Right lung (tissue), 10 donors: ENCODE data around the gene TLE3. TPM values are rescaled to one million over a fixed set of nuclear protein-coding genes. Genes with fewer than 3 reads are reported as not detected.
"Not testable (repeated sequence)": the region's sequence is repeated elsewhere in the genome, so short reads cannot be mapped to it uniquely, and the experiment has no call there.

Experiments used
- DNase-seq, 2 donors: peaks; one replicate each; pipeline ENCODE4 v3.0.0-alpha.2; 2013
- long read RNA-seq, 8 donors: transcript quantifications; one replicate each; lab custom pipeline, GENCODE V29; 2026
- polyA plus RNA-seq, 5 donors: library from polyadenylated mRNA; unstranded; fragments of 120-200 nt; gene quantifications; one replicate each; pipeline versions ENCODE4 v1.2.1 to v1.2.3, GENCODE V29; 2013; ENCODE audit warnings: inconsistent platforms in 1 of 5, low replicate concordance in 1 of 5; ENCODE audit not compliant: insufficient read length in 5 of 5, insufficient read depth in 1 of 5

The TLE3 gene
- polyA plus RNA-seq = 10 to 100 TPM; 42.2 to 74.0 (median 49.7) TPM
- long read RNA-seq, donor 1, partial matches to known transcripts = 0 of 1 reads
- long read RNA-seq, donor 1, other reads (novel, unspliced or antisense) = 0 of 1 reads
- long read RNA-seq, donor 2, partial matches to known transcripts = 0 of 1 reads
- long read RNA-seq, donor 2, other reads (novel, unspliced or antisense) = 0 of 1 reads
- long read RNA-seq, donor 3, partial matches to known transcripts = 0 of 3 reads
- long read RNA-seq, donor 3, other reads (novel, unspliced or antisense) = 0 of 3 reads
- long read RNA-seq, donor 4 = 0 reads
- long read RNA-seq, donor 5 = 0 reads
- long read RNA-seq, donor 6, partial matches to known transcripts = 0 of 1 reads
- long read RNA-seq, donor 6, other reads (novel, unspliced or antisense) = 0 of 1 reads
- long read RNA-seq, donor 7 = 0 reads
- long read RNA-seq, donor 8 = 0 reads

GRCh38 chr15:70097321-70098152, at the start of gene TLE3:
TSS of gene TLE3 (minus strand) at chr15:70097917. CDS start at chr15:70096798, 1,119 bp downstream.
- peak; percentile 98 for DNase-seq

GRCh38 chr15:70147178-70147760, 49.6 kb upstream of the TLE3 start:
- DNase-seq = no peak

- no peak for DNase-seq
Measured at GRCh38 chr15:70146771-70147170, 49.1 kb upstream of the TLE3 start.

- DNase-seq = no peak
Measured at GRCh38 chr15:70146162-70146561, 48.4 kb upstream of the TLE3 start.

GRCh38 chr15:70145261-70145660, 47.5 kb upstream of the TLE3 start:
- no peak for DNase-seq

- DNase-seq = peak; percentile 58 to 68
Measured at GRCh38 chr15:70142322-70143191, 44.8 kb upstream of the TLE3 start.

GRCh38 chr15:70142072-70142321, 44.3 kb upstream of the TLE3 start:
- no peak for DNase-seq

GRCh38 chr15:70141376-70142071, 43.8 kb upstream of the TLE3 start:
- DNase-seq = no peak

GRCh38 chr15:70140543-70141375, 43.0 kb upstream of the TLE3 start:
- DNase-seq = peak; percentile 71

- no peak for DNase-seq
Measured at GRCh38 chr15:70140025-70140542, 42.4 kb upstream of the TLE3 start.

- DNase-seq = no peak
Measured at GRCh38 chr15:70137967-70138366, 40.2 kb upstream of the TLE3 start.

- DNase-seq = not testable (repeated sequence)
Measured at GRCh38 chr15:70137021-70137420, 39.3 kb upstream of the TLE3 start.

GRCh38 chr15:70133781-70134421, 36.2 kb upstream of the TLE3 start:
- DNase-seq = no peak

- DNase-seq = no peak
Measured at GRCh38 chr15:70133296-70133695, 35.6 kb upstream of the TLE3 start.

GRCh38 chr15:70132571-70132970, 34.9 kb upstream of the TLE3 start:
- DNase-seq = no peak

GRCh38 chr15:70132139-70132538, 34.4 kb upstream of the TLE3 start:
- no peak for DNase-seq

- no peak for DNase-seq
Measured at GRCh38 chr15:70128414-70129140, 30.9 kb upstream of the TLE3 start.

- no peak for DNase-seq
Measured at GRCh38 chr15:70127770-70128413, 30.2 kb upstream of the TLE3 start.
